Measurements from ENCODE around the gene STAT6. TPM values are rescaled to one million over a fixed set of nuclear protein-coding genes. Genes with fewer than 3 reads are reported as not detected.

The STAT6 gene
- total RNA-seq (76.7 and 78.9 TPM in 2 replicates), polyA plus RNA-seq (80.0 and 101 TPM in 2 replicates)

GRCh38 chr12:57111031-57111734 lies at the start of gene STAT6:
TSS of gene STAT6 (minus strand) at chr12:57111362. CDS start at chr12:57108278, 3,084 bp downstream.
- Histone ChIP-seq H3K79me2 (peaks cover 26% of the 10 kb centered on the region), H3K9me3 (ENCODE audit: low read depth) (no peaks in the 10 kb centered on the region), H3K4me1 (ENCODE audit: insufficient read depth) (peaks cover 30% of the 10 kb centered on the region), H3K36me3 (replicated peaks; ENCODE audit: insufficient read depth, low read depth) (no peaks in the 10 kb centered on the region), H3K4me3 (peak within 1 kb of the TSS; percentile 52), H4K20me1 (ENCODE audit: insufficient read depth, poor library complexity, severe bottlenecking) (peaks cover 10% of the 10 kb centered on the region), H3K9me2 (replicated peaks; ENCODE audit: insufficient read depth) (no peaks in the 10 kb centered on the region), H2AFZ (peak within 1 kb of the TSS; percentile 69), H3K27me3 (no peaks in the 10 kb centered on the region), H3K4me2 (peak within 1 kb of the TSS; percentile 93), H3K27ac (peak within 1 kb of the TSS; percentile 100)
- whole genome bisulfite sequencing (ENCODE audit: low lambda C conversion rate, missing lambda C conversion rate): 7% methylated on average over 7 of the region's 13 CpGs
- TF ChIP-seq EZH2 (IDR thresholded peaks at IDR 0.05; ENCODE audit: borderline replicate concordance) (no peak), CTCF (IDR thresholded peaks at IDR 0.05; ENCODE audit: poor library complexity) (no peak), EZH2phosphoT487 (IDR thresholded peaks at IDR 0.05; ENCODE audit: low read depth, severe bottlenecking, unreplicated experiment) (no peak)
- peak; percentile 91 for DNase-seq (ENCODE audit: low spot score)

- H3K36me3 ChIP-seq (replicated peaks; ENCODE audit: insufficient read depth, low read depth): peaks cover 7% of the 10 kb centered on the region
- H3K4me3 ChIP-seq: no peak overlapping the region
- H3K79me2 ChIP-seq: no peaks in the 10 kb centered on the region
- no peaks in the 10 kb centered on the region for H4K20me1 ChIP-seq (ENCODE audit: insufficient read depth, poor library complexity, severe bottlenecking)
- H3K27ac ChIP-seq: no peak overlapping the region
- DNase-seq (ENCODE audit: low spot score): no peak
- no peak overlapping the region for H2AFZ ChIP-seq
- no peaks in the 10 kb centered on the region for H3K4me1 ChIP-seq (ENCODE audit: insufficient read depth)
- TF ChIP-seq EZH2phosphoT487 (IDR thresholded peaks at IDR 0.05; ENCODE audit: low read depth, severe bottlenecking, unreplicated experiment): no peak
- no peak for TF ChIP-seq EZH2 (IDR thresholded peaks at IDR 0.05; ENCODE audit: borderline replicate concordance)
- H3K27me3 ChIP-seq: no peaks in the 10 kb centered on the region
- H3K9me2 ChIP-seq (replicated peaks; ENCODE audit: insufficient read depth): no peaks in the 10 kb centered on the region
- H3K4me2 ChIP-seq: no peak overlapping the region
- 98% methylated on average over 14 of the region's 14 CpGs for WGBS (ENCODE audit: low lambda C conversion rate, missing lambda C conversion rate)
- H3K9me3 ChIP-seq (ENCODE audit: low read depth): no peaks in the 10 kb centered on the region
Observed at GRCh38 chr12:57160741-57161140, 49.6 kb upstream of the STAT6 start.

- Histone ChIP-seq H3K4me3 (no peak overlapping the region), H3K36me3 (replicated peaks; ENCODE audit: insufficient read depth, low read depth) (peaks cover 7% of the 10 kb centered on the region), H3K79me2 (no peaks in the 10 kb centered on the region), H3K27ac (no peak overlapping the region), H3K9me2 (replicated peaks; ENCODE audit: insufficient read depth) (no peaks in the 10 kb centered on the region), H2AFZ (no peak overlapping the region), H3K27me3 (no peaks in the 10 kb centered on the region), H3K4me1 (ENCODE audit: insufficient read depth) (no peaks in the 10 kb centered on the region), H4K20me1 (ENCODE audit: insufficient read depth, poor library complexity, severe bottlenecking) (no peaks in the 10 kb centered on the region), H3K4me2 (no peak overlapping the region), H3K9me3 (ENCODE audit: low read depth) (no peaks in the 10 kb centered on the region)
- WGBS (ENCODE audit: low lambda C conversion rate, missing lambda C conversion rate): 79% methylated on average over 4 of the region's 4 CpGs
- DNase-seq (ENCODE audit: low spot score): no peak
- TF ChIP-seq EZH2phosphoT487 (IDR thresholded peaks at IDR 0.05; ENCODE audit: low read depth, severe bottlenecking, unreplicated experiment) (no peak), CTCF (IDR thresholded peaks at IDR 0.05; ENCODE audit: poor library complexity) (no peak), EZH2 (IDR thresholded peaks at IDR 0.05; ENCODE audit: borderline replicate concordance) (no peak)
Observed at GRCh38 chr12:57160040-57160439, 48.9 kb upstream of the STAT6 start.

- DNase-seq (ENCODE audit: low spot score): no peak
- Histone ChIP-seq H4K20me1 (ENCODE audit: insufficient read depth, poor library complexity, severe bottlenecking) (no peaks in the 10 kb centered on the region), H3K4me3 (no peak overlapping the region), H3K4me1 (ENCODE audit: insufficient read depth) (no peaks in the 10 kb centered on the region), H3K36me3 (replicated peaks; ENCODE audit: insufficient read depth, low read depth) (peaks cover 6% of the 10 kb centered on the region), H3K9me3 (ENCODE audit: low read depth) (no peaks in the 10 kb centered on the region), H3K27ac (no peak overlapping the region), H3K27me3 (no peaks in the 10 kb centered on the region), H3K4me2 (no peak overlapping the region), H3K79me2 (no peaks in the 10 kb centered on the region), H3K9me2 (replicated peaks; ENCODE audit: insufficient read depth) (no peaks in the 10 kb centered on the region), H2AFZ (no peak overlapping the region)
- TF ChIP-seq CTCF (IDR thresholded peaks at IDR 0.05; ENCODE audit: poor library complexity) (no peak), EZH2phosphoT487 (IDR thresholded peaks at IDR 0.05; ENCODE audit: low read depth, severe bottlenecking, unreplicated experiment) (no peak), EZH2 (IDR thresholded peaks at IDR 0.05; ENCODE audit: borderline replicate concordance) (no peak)
- WGBS (ENCODE audit: low lambda C conversion rate, missing lambda C conversion rate): 96% methylated on average over 4 of the region's 4 CpGs
Observed at GRCh38 chr12:57159311-57159710, 48.1 kb upstream of the STAT6 start.

All from hepatocyte (in vitro differentiated cells).